LNCAP (cell line): Measurements from ENCODE around the gene GPR37L1.

ENCODE experiments used
- TF ChIP-seq, protein P1 (sequence below): fragments of 450-650 bp; IDR thresholded peaks from 2 replicates; pipeline ENCODE4 v1.5.1; 2017; ENCODE audit warnings: mild to moderate bottlenecking

GPR37L1 gene

DNA sequence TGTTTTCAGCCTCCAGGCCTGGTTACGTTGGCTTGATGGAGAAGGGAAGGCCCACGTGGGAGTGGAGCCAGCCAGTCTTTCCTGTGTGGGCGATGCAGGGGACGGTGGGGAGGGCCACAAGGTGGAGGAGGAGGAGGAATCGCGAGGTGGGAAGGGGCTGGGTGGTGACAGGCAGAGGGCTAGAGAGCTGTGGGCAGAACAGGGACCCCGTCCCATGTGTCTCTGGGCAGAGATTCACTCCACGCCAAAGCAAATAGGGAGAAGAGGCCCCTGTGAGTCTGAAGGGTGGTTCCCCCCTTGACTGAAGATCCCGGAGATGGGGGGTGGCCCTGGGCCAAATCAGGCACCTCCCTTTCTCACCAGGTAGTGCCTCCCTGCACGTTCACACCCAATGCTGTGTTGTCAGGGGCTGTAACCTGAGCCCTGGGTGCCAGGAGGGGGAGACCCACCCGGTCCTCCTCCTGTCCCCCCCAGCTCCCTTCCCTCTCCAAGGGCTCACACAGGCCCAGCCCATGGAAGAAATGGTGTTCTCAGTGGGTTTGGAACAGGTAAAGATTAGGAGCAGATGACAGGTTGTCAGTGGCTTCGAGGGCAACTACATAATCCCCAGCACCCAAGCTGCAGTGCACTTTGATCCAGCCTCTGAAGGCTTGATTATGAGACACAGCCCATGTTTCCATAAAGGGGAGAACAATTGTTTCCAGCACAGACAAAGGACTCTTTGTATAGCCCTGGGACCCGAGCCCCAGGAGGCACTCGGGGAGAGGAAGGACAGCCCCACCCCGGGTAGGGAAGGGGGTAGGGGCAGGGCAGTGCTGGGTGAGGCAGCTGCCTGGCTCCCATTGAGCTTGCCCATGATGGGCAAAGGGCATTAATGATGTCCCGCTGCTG lies 37.7 kb upstream of the GPR37L1 start:
- TF ChIP-seq, protein P1, sequence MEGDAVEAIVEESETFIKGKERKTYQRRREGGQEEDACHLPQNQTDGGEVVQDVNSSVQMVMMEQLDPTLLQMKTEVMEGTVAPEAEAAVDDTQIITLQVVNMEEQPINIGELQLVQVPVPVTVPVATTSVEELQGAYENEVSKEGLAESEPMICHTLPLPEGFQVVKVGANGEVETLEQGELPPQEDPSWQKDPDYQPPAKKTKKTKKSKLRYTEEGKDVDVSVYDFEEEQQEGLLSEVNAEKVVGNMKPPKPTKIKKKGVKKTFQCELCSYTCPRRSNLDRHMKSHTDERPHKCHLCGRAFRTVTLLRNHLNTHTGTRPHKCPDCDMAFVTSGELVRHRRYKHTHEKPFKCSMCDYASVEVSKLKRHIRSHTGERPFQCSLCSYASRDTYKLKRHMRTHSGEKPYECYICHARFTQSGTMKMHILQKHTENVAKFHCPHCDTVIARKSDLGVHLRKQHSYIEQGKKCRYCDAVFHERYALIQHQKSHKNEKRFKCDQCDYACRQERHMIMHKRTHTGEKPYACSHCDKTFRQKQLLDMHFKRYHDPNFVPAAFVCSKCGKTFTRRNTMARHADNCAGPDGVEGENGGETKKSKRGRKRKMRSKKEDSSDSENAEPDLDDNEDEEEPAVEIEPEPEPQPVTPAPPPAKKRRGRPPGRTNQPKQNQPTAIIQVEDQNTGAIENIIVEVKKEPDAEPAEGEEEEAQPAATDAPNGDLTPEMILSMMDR, result no peak

DNA sequence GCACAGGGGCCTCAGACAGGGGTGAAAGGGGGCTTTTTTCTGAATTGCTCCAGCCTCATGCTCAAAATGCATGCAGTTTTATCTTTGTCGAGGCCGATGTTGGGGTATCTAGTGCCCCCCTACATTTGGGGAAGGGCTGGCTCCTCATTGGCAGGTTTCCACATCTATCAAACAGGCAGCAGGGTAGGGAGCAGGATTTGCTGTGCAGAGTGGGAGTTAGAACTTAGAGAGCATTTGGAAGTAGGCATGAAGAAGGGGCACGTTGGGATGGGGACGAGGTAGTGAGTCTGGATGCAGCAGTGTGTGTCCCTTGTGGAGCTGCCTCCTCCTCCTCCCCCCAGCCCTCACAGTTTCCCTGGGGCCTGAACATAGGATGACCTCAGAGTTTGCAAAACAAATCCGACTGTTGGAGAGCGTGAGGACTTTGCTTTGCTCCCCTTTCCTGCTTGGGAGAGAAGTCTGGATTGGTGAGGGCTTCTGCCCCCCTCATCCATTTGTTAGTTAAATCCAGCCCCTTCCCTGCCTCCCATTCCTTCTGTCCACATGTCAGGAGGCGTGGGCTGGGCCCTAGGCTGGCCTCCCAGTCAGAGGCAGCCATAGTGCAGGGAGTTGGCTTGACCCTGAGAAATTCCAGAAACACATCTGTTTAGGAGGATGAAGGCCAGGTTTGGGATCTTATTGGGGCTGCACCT lies 36.9 kb upstream of the GPR37L1 start:
- TF ChIP-seq, protein P1, result no peak

DNA sequence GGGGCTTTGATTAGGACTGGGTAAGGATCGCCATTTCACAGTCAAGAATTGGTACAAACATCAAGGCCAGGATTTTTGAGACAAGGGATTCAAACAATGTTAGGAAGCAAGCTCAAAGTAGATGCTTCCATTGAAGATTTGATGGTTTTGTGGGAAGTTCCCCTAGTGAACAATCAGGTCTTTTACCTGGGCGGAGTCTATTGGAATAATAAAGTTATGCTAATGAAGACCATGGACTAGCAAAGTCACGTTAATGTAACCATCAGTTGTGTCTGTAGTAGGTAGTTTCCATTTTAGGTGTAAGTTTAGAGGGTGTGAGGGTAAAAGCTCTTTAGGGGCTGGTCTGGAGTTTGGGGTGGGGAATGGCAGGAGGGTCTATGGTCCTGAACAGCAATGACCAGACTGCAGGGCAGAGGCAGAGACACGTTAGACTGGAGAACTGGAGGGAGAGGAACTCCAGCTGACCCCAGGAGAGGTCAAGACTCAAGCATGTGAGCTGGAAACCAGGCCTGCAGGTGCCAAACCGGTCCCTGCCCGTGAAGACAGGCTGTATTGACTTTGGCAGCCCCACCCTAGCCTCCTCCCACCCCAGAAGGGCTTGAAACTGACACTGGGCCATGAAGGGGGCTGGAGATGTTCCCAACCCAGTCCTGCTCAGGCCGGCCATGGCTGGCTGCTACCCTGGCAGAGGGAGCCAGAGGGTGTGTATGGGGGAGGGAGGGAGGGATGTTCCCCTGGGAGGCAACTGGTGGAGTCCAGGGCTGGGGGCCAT lies 36.0 kb upstream of the GPR37L1 start:
- TF ChIP-seq, protein P1, result no peak

DNA sequence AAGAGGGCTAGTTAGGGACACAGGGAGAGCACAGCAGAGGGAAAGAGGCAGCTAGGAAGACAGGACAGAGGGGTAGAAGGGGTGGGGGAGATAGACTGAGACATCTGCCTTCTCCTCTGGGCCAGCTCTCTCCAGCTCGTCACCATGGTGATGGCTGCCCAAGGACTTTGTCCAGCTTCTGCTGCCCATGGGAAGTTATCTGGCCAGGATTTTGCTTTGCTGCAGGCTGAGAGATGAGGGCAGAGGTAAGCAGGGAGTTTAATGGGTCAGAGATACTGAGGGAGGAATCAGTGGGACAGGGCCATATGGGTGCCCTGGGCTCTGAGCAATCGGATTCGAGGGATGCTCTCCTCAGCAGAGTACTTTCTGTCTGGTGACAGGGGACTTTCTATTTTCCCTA lies 34.5 kb upstream of the GPR37L1 start:
- TF ChIP-seq, protein P1, result no peak

DNA sequence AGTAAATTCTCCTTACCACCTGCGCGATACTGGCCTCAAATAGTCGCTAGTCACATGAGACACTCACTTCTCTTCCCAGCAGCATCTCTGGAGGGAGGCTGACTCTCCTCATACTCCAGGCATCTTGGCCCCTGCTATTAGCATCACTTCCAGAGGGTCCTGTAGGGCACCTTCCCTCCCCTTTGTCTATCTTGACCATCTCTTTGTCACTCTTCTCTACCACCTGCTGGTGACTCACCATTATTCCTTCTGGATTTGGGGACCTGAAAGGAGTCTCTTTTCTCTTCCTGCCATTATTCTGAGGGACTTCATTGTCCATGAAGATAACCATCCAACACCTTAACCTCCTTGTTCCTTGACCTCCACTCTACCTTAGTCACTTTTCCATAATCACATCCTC lies 31.7 kb upstream of the GPR37L1 start:
- TF ChIP-seq, protein P1, result no peak

DNA sequence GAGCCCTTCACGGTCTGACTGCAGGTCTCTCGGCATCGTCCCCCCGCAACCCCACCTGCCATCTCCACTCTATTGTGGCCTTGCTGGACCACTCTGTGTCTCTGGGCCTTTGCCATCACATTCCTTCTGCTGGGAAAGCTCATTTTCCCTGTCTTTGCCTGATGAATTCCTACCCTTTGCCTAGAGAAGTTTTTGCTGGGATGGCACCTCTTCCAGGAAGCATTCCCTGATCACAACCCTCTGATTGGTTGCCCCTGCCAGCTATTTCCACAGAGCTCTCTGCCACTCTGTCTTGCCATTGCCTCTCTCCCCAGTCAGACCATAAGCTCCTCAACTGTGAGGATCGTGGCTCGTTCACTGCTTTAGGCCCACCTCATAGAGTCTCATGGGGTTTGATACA lies 28.9 kb upstream of the GPR37L1 start:
- TF ChIP-seq, protein P1, result no peak

DNA sequence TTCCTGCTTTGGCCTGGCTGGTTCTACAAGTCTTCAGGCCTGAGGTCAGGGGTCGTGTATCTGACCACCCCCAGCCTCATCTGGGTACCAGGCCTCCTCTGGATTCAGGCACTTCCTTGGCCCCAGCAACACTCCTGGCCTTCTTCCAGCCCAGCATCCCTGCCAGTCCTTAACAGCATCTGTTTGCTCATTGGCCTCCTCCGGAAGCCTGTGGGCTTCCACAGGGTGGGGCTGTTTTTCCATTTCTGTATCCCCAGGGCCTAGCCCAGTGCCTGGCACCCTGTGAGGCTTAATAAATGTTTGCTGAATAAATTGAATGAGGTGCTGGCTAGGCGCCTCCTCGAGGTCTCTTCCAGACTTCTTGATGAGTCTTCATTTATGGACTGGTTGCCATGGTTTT lies 21.5 kb upstream of the GPR37L1 start:
- TF ChIP-seq, protein P1, result no peak
